Activated CD4-positive, CD25-positive, alpha-beta regulatory T cell (primary cell): ENCODE data around the gene DUOXA1.
"Not testable (repeated sequence)": the region's sequence is repeated elsewhere in the genome, so short reads cannot be mapped to it uniquely, and the experiment has no call there.

Source experiments
- DNase-seq, 4 experiments: peaks; one replicate each; lab custom pipeline; 2025; lab: John Stamatoyannopoulos, UW

Gene DUOXA1

DNA sequence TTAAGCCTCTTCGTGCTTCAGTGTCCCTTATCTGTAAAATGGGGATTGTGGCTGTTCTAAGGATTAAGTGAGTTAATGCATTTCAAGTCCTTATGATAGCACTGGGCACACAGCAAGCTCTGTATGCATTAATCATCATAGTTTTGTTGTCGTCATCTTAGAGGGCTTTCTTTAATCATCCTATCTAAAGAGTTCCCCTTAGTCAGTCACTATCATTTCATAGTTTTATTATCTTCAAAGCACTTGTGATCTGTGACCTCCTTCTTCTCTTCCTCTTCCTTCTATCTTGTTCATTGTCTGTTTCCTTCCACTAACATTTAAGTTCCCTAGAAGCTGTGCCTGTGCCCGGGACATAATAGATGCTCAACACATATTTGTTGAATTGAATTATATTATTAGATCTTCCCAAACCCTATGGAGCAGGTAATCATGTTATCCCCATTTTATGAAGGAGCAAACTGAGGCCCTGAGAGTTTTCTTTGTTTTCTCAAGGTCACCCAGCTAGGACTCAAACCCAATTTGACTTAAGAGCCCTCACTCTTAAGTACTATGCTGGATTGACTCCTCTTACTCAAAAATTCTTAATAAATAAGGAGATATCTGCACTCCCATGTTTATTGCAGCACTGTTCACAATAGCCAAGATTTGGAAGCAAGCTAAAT, 39.8 kb downstream of the DUOXA1 start:
- DNase-seq: no peak

GRCh38 chr15:45088801-45089711, 40.6 kb downstream of the DUOXA1 start:
- no peak for DNase-seq

DNA sequence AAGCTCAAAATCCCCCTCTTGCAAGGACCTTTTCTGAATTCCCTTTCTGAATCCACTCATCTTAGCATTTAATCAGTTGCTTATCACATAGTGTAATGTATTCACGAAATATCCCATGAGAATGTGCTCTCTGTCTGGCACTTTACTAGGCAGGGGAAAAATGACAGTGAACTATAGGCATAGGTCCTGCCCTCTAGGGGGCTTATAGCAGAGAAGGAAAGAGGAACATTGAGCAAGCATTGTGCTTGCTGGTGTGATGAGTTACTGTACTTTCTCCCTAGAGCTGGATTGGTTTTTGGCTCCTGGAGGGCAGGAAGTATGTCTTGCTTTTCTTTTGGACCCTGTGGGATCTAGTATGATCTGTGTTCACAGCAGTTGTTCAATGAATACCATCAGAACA, 42.2 kb downstream of the DUOXA1 start:
- DNase-seq: no peak

DNA sequence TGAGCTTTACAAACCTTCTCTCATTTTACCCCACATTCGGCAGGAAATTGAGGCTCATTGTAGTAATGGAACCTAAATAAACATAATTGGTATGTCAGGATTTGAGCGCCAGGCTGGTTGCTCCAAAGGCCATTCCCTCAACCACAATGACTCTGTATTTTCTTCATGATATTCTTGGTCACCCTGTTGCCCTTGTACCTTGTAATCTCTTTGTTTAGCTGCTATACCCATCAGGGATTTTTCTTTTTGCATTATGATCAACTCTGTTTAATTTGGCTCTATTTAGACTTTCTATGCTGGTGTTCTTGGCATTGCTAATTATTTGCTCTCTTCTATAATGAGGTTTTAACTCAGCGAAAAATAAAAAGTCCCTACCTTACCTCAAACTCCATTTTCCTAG, 45.5 kb downstream of the DUOXA1 start:
- DNase-seq: no peak

- DNase-seq: no peak
Observed at GRCh38 chr15:45083223-45083622, 46.5 kb downstream of the DUOXA1 start.

DNA sequence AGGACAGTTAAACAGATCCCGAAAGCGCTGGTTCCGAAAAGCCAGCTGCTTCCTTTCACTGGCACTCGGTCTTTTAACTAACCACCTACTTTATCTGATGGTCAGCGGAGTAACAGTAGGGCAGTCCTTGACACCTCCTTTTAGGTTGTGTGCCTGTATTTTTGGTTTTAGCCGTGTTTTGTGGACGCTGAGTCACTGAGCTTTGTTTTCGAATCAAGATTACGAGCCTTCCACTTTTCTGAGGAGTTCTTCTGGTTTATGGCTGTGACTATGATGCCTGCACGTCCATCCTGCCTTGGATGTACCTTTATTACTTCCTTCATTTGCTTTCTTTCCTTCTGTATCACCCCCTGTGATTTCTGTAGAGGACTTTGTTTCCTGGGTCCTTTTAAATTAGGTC, 47.3 kb downstream of the DUOXA1 start:
- DNase-seq: not testable (repeated sequence)

GRCh38 chr15:45080593-45080992, 49.1 kb downstream of the DUOXA1 start:
- DNase-seq: not testable (repeated sequence)

DNA sequence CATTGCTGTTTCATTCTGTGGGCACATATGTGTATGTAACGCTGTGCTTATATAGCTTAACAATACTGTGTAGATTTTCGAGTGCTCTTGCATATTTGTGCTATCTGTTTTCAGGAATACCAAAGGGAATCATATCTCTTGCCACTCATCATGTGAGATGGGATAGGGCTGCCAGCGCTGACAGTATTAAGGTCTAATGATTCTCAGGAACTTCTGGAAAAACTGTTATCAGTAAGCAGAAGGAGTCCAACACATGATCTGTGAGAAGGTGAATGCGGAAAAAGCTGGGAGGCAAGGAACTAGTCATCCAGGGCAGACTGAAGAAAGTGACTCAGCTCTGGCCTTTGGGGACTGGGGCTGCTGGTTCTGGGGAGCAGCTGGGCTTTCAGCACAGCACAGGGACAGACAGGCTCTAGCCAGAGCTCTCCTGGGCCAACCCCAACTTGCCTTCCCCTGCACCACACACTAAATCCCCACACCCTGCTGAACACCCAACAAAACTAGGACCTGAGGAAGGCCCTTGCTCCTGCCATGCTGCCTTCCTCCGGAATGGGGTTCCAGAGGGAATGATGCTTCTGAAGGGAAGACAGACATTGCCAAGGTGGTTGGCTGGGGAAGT, 49.9 kb downstream of the DUOXA1 start:
- not testable (repeated sequence) for DNase-seq

- not testable (repeated sequence) for DNase-seq
Observed at GRCh38 chr15:45079201-45079600, 50.5 kb downstream of the DUOXA1 start.

- DNase-seq: not testable (repeated sequence)
Observed at GRCh38 chr15:45077391-45077790, 52.3 kb downstream of the DUOXA1 start.

DNA sequence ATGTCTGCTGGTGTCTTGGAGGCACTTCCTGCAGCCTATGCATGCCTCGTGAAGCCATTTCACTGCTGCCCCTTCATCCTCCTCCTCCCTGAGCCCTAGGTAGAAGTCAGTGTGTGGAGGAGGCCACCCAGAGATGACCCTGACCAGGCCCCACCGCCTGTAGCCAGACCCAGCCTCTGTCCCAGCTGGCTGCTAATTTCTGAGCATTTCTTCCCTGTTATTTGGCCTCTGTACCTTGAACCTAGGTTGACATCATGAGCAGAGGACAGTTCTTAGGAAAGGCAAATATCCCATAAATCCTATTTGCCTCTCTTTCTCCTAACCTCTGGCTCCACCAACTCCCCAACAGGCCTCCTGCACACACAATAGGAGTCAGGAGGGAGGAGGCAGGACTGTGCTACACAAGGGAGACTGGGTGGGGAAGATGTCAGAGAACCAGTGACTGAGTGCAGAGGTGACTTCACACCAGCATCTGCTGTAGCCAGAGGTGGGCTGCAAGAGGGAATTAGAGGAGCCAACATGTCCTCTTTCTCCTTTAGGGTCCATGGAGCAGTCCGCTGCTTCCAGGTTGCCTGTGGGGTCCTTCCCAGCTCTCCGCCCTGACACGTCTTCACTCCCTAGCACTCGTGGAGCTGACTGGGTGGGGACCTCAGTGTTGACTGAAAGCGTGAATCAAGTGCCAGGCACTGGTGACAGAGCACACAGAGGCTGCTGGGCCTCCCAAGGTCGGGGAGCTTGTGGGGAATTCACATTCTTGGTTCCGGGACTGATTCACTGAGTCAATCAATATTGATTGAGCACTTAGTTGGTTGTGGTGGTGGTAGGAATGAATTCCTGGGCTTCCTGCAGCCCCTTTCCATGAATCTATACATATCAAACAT, 54.0 kb downstream of the DUOXA1 start:
- not testable (repeated sequence) for DNase-seq

DNA sequence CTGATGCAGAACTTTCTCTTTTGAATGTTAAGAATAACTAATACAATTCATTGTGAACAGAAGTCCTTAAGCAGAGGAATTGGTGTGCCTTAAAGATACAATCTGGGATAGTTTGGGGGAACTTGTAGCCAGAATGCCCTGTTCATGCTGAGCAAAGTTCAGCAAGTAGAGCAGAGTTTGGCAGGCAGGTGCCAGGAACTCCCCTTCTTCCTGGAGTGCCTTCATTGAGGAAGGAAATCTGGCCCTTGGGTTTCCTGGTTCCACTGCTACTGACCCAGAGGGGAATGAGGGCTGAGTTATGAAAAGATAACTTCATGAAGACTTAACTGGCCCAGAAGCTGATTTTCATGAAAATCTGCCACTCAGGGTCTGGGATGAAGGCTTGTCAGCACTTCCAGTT, 56.1 kb downstream of the DUOXA1 start:
- DNase-seq: not testable (repeated sequence)

DNA sequence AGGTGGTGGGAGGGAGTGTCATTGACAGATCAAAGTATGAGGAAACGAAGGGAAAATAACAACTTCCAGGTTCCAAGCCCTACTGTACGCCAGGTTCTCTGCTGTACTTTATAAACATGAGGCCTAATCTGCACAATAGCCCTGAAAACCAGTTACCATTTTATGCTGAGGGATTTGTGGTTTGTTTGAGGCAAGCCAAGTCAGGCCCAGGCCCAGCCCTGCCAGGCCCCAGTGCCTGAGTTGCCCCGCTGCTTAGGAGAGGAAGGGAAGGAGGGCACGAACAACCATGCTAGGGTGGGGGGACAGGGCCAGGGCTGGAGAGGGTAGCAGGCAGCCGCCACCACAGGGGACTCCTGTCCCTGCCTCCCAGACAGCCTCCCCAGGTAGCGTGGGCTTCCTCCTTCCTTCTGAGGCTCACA, 59.7 kb downstream of the DUOXA1 start:
- DNase-seq: not testable (repeated sequence)
